ENCODE measurements around the gene FTO. TPM values are rescaled to one million over a fixed set of nuclear protein-coding genes. Genes with fewer than 3 reads are reported as not detected.

FTO gene
- polyA plus RNA-seq, 3 donors = 16.8 to 51.0 (median 37.7) TPM

GRCh38 chr16:53996961-53997360, 293.0 kb downstream of the FTO start:
- H3K27ac ChIP-seq (ENCODE audit: low read depth in 1 of 2, low read length in 2 of 2) = no peak overlapping the region
- no peaks in the 10 kb centered on the region for H3K27me3 ChIP-seq (ENCODE audit: control insufficient read depth in 2 of 2, insufficient read depth in 2 of 2, low read length in 2 of 2)
- intact Hi-C loops (cut with micrococcal nuclease) = no loop called here
- peaks cover 5% of the 10 kb centered on the region for H3K4me1 Mint-ChIP-seq
- H3K79me2 ChIP-seq (ENCODE audit: insufficient read depth, low read length) = no peaks in the 10 kb centered on the region
- no peak for TF ChIP-seq CTCF (IDR thresholded peaks at IDR 0.05)
- DNase-seq = no peak
- H3K9me3 Mint-ChIP-seq = peaks cover 0 to 13% (median 5%) of the 10 kb centered on the region in 7 donors
- no peak overlapping the region for H3K9ac ChIP-seq (ENCODE audit: insufficient read depth, low read length, poor library complexity, severe bottlenecking)
- H3K4me1 ChIP-seq (ENCODE audit: control insufficient read depth in 1 of 2, insufficient read depth in 2 of 2, low read length in 2 of 2) = no peaks in the 10 kb centered on the region
- no peak overlapping the region for H3K27ac Mint-ChIP-seq
- no peak overlapping the region for H3K4me3 Mint-ChIP-seq
- H3K27me3 Mint-ChIP-seq (ENCODE audit: low read depth in 3 of 3) = peaks cover 0 to 3% (median under 1%) of the 10 kb centered on the region in 3 donors
- H2AFZ ChIP-seq (ENCODE audit: insufficient read depth, low read depth, low read length, poor library complexity, severe bottlenecking) = no peak overlapping the region
- peaks cover 0 to 5% of the 10 kb centered on the region in 2 donors for H3K36me3 Mint-ChIP-seq
- no peaks in the 10 kb centered on the region for H3K36me3 ChIP-seq (replicated peaks in 1 of 2; ENCODE audit: control insufficient read depth in 1 of 2, insufficient read depth in 2 of 2, low read length in 2 of 2)
- H3K4me3 ChIP-seq (replicated peaks in 1 of 3; ENCODE audit: low read depth in 2 of 3, low read length in 3 of 3) = no peak overlapping the region
- no peaks in the 10 kb centered on the region for H3K9me3 ChIP-seq (replicated peaks in 1 of 2; ENCODE audit: control insufficient read depth in 1 of 2, insufficient read depth in 1 of 2, low read length in 2 of 2)
- H4K20me1 ChIP-seq (ENCODE audit: insufficient read depth, low read length) = no peaks in the 10 kb centered on the region
- WGBS (ENCODE audit: insufficient coverage) = 100% methylated on average over 3 of the region's 5 CpGs
- H3K4me2 ChIP-seq (replicated peaks; ENCODE audit: extremely low read depth, low read length, poor library complexity, severe bottlenecking) = no peak overlapping the region

- intact Hi-C loops (cut with micrococcal nuclease) = no loop called here
Observed at GRCh38 chr16:53998024-53998810, 294.3 kb downstream of the FTO start.

More at GRCh38 chr16:53998024-53998810, 294.3 kb downstream of the FTO start:
- Histone ChIP-seq H3K9ac (ENCODE audit: insufficient read depth, low read length, poor library complexity, severe bottlenecking) (no peak overlapping the region), H3K4me3 (replicated peaks in 1 of 3; ENCODE audit: low read depth in 2 of 3, low read length in 3 of 3) (no peak overlapping the region), H4K20me1 (ENCODE audit: insufficient read depth, low read length) (no peaks in the 10 kb centered on the region), H3K4me2 (replicated peaks; ENCODE audit: extremely low read depth, low read length, poor library complexity, severe bottlenecking) (no peak overlapping the region), H3K9me3 (replicated peaks in 1 of 2; ENCODE audit: control insufficient read depth in 1 of 2, insufficient read depth in 1 of 2, low read length in 2 of 2) (no peaks in the 10 kb centered on the region), H2AFZ (ENCODE audit: insufficient read depth, low read depth, low read length, poor library complexity, severe bottlenecking) (no peak overlapping the region), H3K79me2 (ENCODE audit: insufficient read depth, low read length) (no peaks in the 10 kb centered on the region), H3K27me3 (ENCODE audit: control insufficient read depth in 2 of 2, insufficient read depth in 2 of 2, low read length in 2 of 2) (no peaks in the 10 kb centered on the region), H3K4me1 (ENCODE audit: control insufficient read depth in 1 of 2, insufficient read depth in 2 of 2, low read length in 2 of 2) (no peaks in the 10 kb centered on the region), H3K27ac (ENCODE audit: low read depth in 1 of 2, low read length in 2 of 2) (no peak overlapping the region), H3K36me3 (replicated peaks in 1 of 2; ENCODE audit: control insufficient read depth in 1 of 2, insufficient read depth in 2 of 2, low read length in 2 of 2) (no peaks in the 10 kb centered on the region)
- Mint-ChIP-seq H3K4me3 (no peak overlapping the region), H3K27ac (no peak overlapping the region), H3K4me1 (no peaks in the 10 kb centered on the region), H3K9me3 (peaks cover 0 to 13% (median 5%) of the 10 kb centered on the region in 7 donors), H3K27me3 (ENCODE audit: low read depth in 3 of 3) (peaks cover 0 to 1% (median 0%) of the 10 kb centered on the region in 3 donors), H3K36me3 (peaks cover 0 to 5% of the 10 kb centered on the region in 2 donors)
- TF ChIP-seq CTCF (IDR thresholded peaks at IDR 0.05) = no peak
- WGBS (ENCODE audit: insufficient coverage) = 81% methylated on average over 4 of the region's 5 CpGs
- no peak for DNase-seq

All from CD14-positive monocyte (primary cell).